Esophagus (tissue), 2 donors: ENCODE results near the gene CRYL1. TPM values are rescaled to one million over a fixed set of nuclear protein-coding genes. Genes with fewer than 3 reads are reported as not detected.

Experiments used
- H3K27ac ChIP-seq, 2 donors: one replicate each; pipeline ENCODE4 v1.5.1; 2013; ENCODE audit warnings: low read depth in 2 of 2, mild to moderate bottlenecking in 2 of 2, inconsistent platforms in 1 of 2, low read length in 1 of 2, moderate library complexity in 1 of 2
- H3K27me3 ChIP-seq, 2 donors: one replicate each; pipeline ENCODE4 v1.6.1; 2013; ENCODE audit warnings: low read length in 2 of 2, control low read depth in 1 of 2, mild to moderate bottlenecking in 1 of 2; ENCODE audit not compliant: insufficient read depth in 2 of 2, control insufficient read depth in 1 of 2
- H3K36me3 ChIP-seq, 2 donors: one replicate each; pipeline ENCODE4 v1.6.1; 2013; ENCODE audit warnings: low read length in 1 of 2; ENCODE audit not compliant: control insufficient read depth in 2 of 2, insufficient read depth in 2 of 2
- H3K4me1 ChIP-seq, 2 donors: one replicate each; pipeline ENCODE4 v1.6.1; 2013; ENCODE audit warnings: low read length in 1 of 2; ENCODE audit not compliant: control insufficient read depth in 2 of 2, insufficient read depth in 2 of 2
- H3K4me3 ChIP-seq, 2 donors: one replicate each; pipeline ENCODE4 v1.5.1; 2013; ENCODE audit warnings: low read length in 2 of 2, mild to moderate bottlenecking in 2 of 2, low read depth in 1 of 2, moderate library complexity in 1 of 2
- H3K9me3 ChIP-seq, 2 donors: one replicate each; pipeline ENCODE4 v1.6.1; 2013; ENCODE audit warnings: mild to moderate bottlenecking in 2 of 2, low read depth in 1 of 2, low read length in 1 of 2, moderate library complexity in 1 of 2; ENCODE audit not compliant: control insufficient read depth in 2 of 2, insufficient read depth in 1 of 2
- WGBS, 2 donors: extraction: QIAGEN DNeasy Blood & Tissue Kit; methylation state at CpG; one replicate each; pipeline ENCODE4 v1.1.7; 2013; 5-methylcytosine and 5-hydroxymethylcytosine counted together
- polyA plus RNA-seq, 2 donors: library from polyadenylated mRNA; stranded (reverse); fragments of 200-250 nt; gene quantifications; one replicate each; pipeline ENCODE4 v1.2.3, GENCODE V29; 2013
- donor health status: healthy with polysubstance abuse.
- donor health status: Bipolar disorder and iron deficiency.

CRYL1 gene
- polyA plus RNA-seq, 2 donors, result 12.6 to 21.6 TPM

DNA sequence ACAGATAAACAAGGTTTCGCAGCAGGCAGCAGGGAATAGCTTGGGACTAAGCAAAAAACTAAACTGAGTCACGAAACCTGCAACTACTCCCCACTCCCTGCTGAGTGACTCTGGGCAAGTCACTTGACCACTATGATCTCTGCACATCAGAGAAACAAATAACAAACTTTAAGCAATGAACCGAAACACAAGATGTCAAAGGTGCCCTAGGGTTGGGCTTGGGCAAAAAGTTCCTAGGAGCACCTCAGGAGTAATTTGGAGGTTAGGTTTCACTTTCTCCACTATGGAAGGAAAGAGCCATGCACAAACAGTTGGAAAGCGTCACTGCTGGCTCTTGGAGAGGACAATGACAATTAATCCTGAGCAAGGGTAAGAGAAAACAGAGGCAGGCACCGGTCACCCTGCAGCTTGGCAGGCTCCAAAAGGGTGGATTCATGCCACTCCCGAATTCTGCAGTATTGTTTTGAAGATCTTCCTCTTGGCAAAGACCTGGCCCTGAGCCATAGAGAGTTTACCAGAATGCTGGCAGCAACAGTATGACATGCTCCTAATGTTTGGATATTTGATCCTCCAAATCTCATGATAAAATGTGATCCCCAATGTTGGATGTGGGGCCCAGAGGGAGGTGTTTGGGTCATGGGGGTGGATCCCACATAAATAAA lies 60.3 kb downstream of the CRYL1 start:
- no peaks in the 10 kb centered on the region for H3K36me3 ChIP-seq
- peaks cover 0 to 2% of the 10 kb centered on the region in 2 donors for H3K4me1 ChIP-seq
- H3K27me3 ChIP-seq, result no peaks in the 10 kb centered on the region
- peak overlapping the region; percentile 78 to 79 for H3K27ac ChIP-seq
- H3K9me3 ChIP-seq, result no peaks in the 10 kb centered on the region
- no peak overlapping the region for H3K4me3 ChIP-seq
- 36 to 42% methylated on average over 6 of the region's 6 CpGs for WGBS, 2 donors

- H3K27ac ChIP-seq, result no peak overlapping the region
- peaks cover 0 to 2% of the 10 kb centered on the region in 2 donors for H3K4me1 ChIP-seq
- H3K27me3 ChIP-seq, result no peaks in the 10 kb centered on the region
- no peak overlapping the region for H3K4me3 ChIP-seq
- H3K36me3 ChIP-seq, result no peaks in the 10 kb centered on the region
- H3K9me3 ChIP-seq, result no peaks in the 10 kb centered on the region
- WGBS, 2 donors, result 81 to 82% methylated on average over 8 of the region's 8 CpGs
Measured at GRCh38 chr13:20462921-20463320, 62.7 kb downstream of the CRYL1 start.

DNA sequence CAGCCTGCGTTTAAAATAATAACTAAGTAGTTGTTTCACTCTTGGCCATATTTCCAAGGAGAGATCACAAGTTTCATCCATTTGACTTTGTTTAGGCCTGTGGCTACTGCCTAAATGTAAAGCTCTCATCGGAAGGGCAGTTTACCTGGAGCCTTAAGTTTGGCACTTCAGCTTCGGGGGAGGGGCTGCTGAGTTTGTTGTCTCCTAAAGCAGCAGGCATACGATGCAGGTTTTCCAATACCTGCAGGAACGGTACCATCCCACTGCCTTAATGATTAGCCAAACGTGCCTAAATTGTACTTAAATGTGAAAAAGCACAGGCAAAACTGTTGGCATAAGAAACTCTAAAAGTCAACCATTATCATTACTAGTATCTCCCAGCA lies 63.1 kb downstream of the CRYL1 start:
- peaks cover 3 to 4% of the 10 kb centered on the region in 2 donors for H3K4me1 ChIP-seq
- no peak overlapping the region for H3K4me3 ChIP-seq
- 56% methylated on average over 6 of the region's 6 CpGs for WGBS, 2 donors
- no peaks in the 10 kb centered on the region for H3K36me3 ChIP-seq
- H3K27me3 ChIP-seq, result no peaks in the 10 kb centered on the region
- no peaks in the 10 kb centered on the region for H3K9me3 ChIP-seq
- H3K27ac ChIP-seq, result no peak overlapping the region

GRCh38 chr13:20461860-20462532 lies 63.7 kb downstream of the CRYL1 start:
- H3K4me3 ChIP-seq, result no peak overlapping the region
- no peaks in the 10 kb centered on the region for H3K27me3 ChIP-seq
- 46 to 55% methylated on average over 7 to 8 of the region's 8 CpGs for WGBS, 2 donors
- no peaks in the 10 kb centered on the region for H3K9me3 ChIP-seq
- peak overlapping the region in 1 of 2 donors; percentile 22 for H3K27ac ChIP-seq
- H3K36me3 ChIP-seq, result no peaks in the 10 kb centered on the region
- peaks cover 3 to 4% of the 10 kb centered on the region in 2 donors for H3K4me1 ChIP-seq

- no peaks in the 10 kb centered on the region for H3K9me3 ChIP-seq
- 26 to 44% methylated on average over 2 of the region's 2 CpGs for WGBS, 2 donors
- H3K27me3 ChIP-seq, result no peaks in the 10 kb centered on the region
- H3K27ac ChIP-seq, result peak overlapping the region in 1 of 2 donors; percentile 22
- H3K4me1 ChIP-seq, result peaks cover 3 to 9% of the 10 kb centered on the region in 2 donors
- no peaks in the 10 kb centered on the region for H3K36me3 ChIP-seq
- H3K4me3 ChIP-seq, result no peak overlapping the region
Measured at GRCh38 chr13:20461481-20461859, 64.2 kb downstream of the CRYL1 start.

- peaks cover 3 to 9% of the 10 kb centered on the region in 2 donors for H3K4me1 ChIP-seq
- 89 to 90% methylated on average over 11 of the region's 11 CpGs for WGBS, 2 donors
- H3K27me3 ChIP-seq, result no peaks in the 10 kb centered on the region
- H3K4me3 ChIP-seq, result no peak overlapping the region
- no peak overlapping the region for H3K27ac ChIP-seq
- H3K36me3 ChIP-seq, result no peaks in the 10 kb centered on the region
- no peaks in the 10 kb centered on the region for H3K9me3 ChIP-seq
Measured at GRCh38 chr13:20460761-20461160, 64.9 kb downstream of the CRYL1 start.

- no peaks in the 10 kb centered on the region for H3K9me3 ChIP-seq
- H3K4me1 ChIP-seq, result peaks cover 3 to 7% of the 10 kb centered on the region in 2 donors
- no peaks in the 10 kb centered on the region for H3K36me3 ChIP-seq
- H3K27ac ChIP-seq, result peak overlapping the region; percentile 54 to 85
- no peak overlapping the region for H3K4me3 ChIP-seq
- WGBS, 2 donors, result 65 to 66% methylated on average over 6 of the region's 6 CpGs
- H3K27me3 ChIP-seq, result no peaks in the 10 kb centered on the region
Measured at GRCh38 chr13:20457670-20458069, 68.0 kb downstream of the CRYL1 start.

DNA sequence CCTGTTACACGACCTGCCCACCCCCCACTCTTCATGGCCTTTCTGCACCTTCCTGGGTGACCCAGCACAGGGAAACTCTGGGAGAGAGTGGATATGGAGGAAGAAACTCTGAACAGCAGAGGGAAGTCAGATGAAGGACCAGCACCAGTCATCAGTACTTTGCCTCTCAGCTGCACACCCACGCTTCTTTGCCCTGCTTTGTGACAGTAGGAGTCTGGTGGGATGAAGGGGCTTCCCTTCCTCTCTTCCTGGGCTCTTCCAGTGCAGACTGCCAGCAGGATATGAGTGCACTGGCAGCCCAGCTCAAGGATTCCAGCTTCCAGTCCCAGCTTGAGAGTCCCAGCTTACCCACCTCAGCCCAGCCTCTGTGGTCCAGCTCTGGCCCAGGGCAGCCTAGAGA lies 68.9 kb downstream of the CRYL1 start:
- Histone ChIP-seq H3K9me3 (no peaks in the 10 kb centered on the region), H3K36me3 (no peaks in the 10 kb centered on the region), H3K4me1 (peaks cover 3 to 7% of the 10 kb centered on the region in 2 donors), H3K27me3 (no peaks in the 10 kb centered on the region), H3K27ac (peak overlapping the region; percentile 51 to 87), H3K4me3 (no peak overlapping the region)
- WGBS, 2 donors, result 76 to 77% methylated on average over 2 of the region's 2 CpGs

- H3K36me3 ChIP-seq, result no peaks in the 10 kb centered on the region
- H3K9me3 ChIP-seq, result no peaks in the 10 kb centered on the region
- no peak overlapping the region for H3K4me3 ChIP-seq
- H3K27ac ChIP-seq, result no peak overlapping the region
- H3K27me3 ChIP-seq, result no peaks in the 10 kb centered on the region
- H3K4me1 ChIP-seq, result no peaks in the 10 kb centered on the region
Measured at GRCh38 chr13:20451397-20451796, 74.3 kb downstream of the CRYL1 start.

DNA sequence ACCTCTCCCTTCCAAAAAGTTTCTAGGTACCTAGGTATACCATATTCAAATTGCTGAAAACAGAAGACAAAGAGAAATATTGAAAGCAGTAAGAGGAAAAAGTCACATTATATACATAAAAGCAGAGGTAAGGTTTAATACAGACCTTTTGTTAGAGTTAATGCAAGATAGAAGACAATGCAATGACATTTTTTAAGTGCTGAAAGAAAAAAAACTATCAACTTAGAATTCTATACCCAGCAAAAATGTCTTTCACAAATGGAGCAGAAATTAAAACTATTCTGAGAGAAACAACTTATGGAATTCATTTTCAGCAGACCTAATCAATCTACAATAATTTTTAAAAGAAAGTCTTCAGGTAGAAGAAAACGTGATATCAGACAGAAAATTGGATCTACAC lies 77.2 kb downstream of the CRYL1 start:
- H3K4me3 ChIP-seq, result no peak overlapping the region
- WGBS, 2 donors, result 82 to 85% methylated on average over 1 of the region's 1 CpG
- no peaks in the 10 kb centered on the region for H3K9me3 ChIP-seq
- no peaks in the 10 kb centered on the region for H3K36me3 ChIP-seq
- H3K27me3 ChIP-seq, result no peaks in the 10 kb centered on the region
- H3K4me1 ChIP-seq, result no peaks in the 10 kb centered on the region
- no peak overlapping the region for H3K27ac ChIP-seq
